Erythroblast (primary cell): ENCODE data around the gene SH3PXD2B.

Experiments
- GATA1 ChIP-seq: IDR thresholded peaks from 2 replicates; pipeline ENCODE4 v1.6.1; 2011; ENCODE audit warnings: low read depth, mild to moderate bottlenecking, control low read depth, low read length, moderate library complexity
- POLR2A ChIP-seq: IDR thresholded peaks from 2 replicates; pipeline ENCODE4 v1.6.1; 2011; ENCODE audit warnings: mild to moderate bottlenecking, low read length

DNA sequence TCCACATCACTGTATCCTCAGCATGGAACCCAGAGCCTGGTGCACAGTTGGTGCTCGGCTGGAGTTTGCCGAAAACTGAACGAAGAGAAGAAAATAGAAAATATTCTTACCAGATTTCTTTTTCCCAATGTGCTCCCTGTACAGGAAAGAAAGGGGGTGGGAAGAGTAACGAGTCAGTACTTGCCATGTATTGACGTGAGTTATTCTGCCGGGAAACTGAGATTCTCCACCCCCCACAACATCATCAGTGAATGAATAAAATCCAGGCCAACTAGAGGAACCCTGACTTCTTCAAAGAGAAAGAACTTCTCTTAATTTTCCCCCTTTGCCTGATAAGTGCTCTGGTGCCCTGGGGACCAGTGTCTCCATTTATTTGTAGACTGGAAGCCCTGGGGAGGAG, 80.6 kb downstream of the SH3PXD2B start:
- TF ChIP-seq POLR2A (no peak), GATA1 (no peak)
